ENCODE measurements around the gene IMP3. TPM values are rescaled to one million over a fixed set of nuclear protein-coding genes. Genes with fewer than 3 reads are reported as not detected.

IMP3 gene
- polyA plus RNA-seq, 1 of the 3 experiments (the other 2 are of a cell fraction) = 56.2 TPM

DNA sequence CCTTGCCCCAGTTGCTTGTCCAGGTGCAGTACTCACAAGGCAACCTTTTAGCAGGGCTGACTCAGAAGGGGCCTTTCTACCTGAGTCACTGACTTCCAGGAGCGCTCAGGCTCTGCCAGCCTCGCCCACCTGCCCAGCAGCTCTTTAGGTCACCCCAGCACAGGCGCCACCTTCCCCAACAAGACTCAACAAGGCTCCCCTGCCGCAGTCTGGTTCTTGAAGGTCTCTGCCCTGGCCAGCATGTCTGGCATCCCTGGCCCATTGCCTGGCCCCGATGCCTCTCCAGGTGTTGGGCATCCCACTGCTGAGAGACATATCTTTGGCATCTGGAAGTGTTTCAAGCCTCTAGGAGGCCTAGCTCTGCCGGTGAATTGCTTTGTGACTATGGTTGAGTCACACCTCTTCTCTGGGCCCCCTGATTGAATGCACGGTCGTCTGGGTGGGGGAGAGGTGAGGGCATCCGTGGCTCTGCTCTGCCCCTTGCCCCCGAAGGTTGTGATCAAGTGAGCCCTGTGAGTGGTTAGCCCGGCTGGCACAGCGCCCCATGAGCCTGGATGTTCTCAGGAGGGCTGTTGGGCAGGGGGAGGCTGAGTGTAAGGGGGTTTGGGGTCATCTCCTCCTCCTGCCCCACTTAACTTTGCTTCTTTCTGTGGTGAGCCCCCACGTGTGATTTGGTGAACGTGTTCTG, 29.3 kb upstream of the IMP3 start (continued):
- TF ChIP-seq FOXM1 (IDR thresholded peaks at IDR 0.05; ENCODE audit: low read depth) (no peak), TAF1 (IDR thresholded peaks at IDR 0.05; ENCODE audit: borderline replicate concordance, low read depth, low read length) (no peak), RXRA (IDR thresholded peaks at IDR 0.05; ENCODE audit: borderline replicate concordance, low read depth) (no peak), YY1 (IDR thresholded peaks at IDR 0.05; ENCODE audit: low read depth) (no peak), FOXJ3 (CRISPR knock-in tag; IDR thresholded peaks at IDR 0.05) (no peak), GATA2 (CRISPR knock-in tag; IDR thresholded peaks at IDR 0.05) (no peak), EP300 (IDR thresholded peaks at IDR 0.05; ENCODE audit: borderline replicate concordance in 1 of 2, low read depth in 1 of 2, low read length in 1 of 2) (peak in 1 of 2 experiments; percentile 17; a peak in 1 of 4 replicates), MEF2A (IDR thresholded peaks at IDR 0.05; ENCODE audit: borderline replicate concordance, low read depth) (no peak)
- TF ChIP-seq, protein P1, sequence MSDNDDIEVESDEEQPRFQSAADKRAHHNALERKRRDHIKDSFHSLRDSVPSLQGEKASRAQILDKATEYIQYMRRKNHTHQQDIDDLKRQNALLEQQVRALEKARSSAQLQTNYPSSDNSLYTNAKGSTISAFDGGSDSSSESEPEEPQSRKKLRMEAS (IDR thresholded peaks at IDR 0.05; ENCODE audit: low read depth) = 0 out of 2 replicates have a peak, but pooled peaks have one; percentile 18

DNA sequence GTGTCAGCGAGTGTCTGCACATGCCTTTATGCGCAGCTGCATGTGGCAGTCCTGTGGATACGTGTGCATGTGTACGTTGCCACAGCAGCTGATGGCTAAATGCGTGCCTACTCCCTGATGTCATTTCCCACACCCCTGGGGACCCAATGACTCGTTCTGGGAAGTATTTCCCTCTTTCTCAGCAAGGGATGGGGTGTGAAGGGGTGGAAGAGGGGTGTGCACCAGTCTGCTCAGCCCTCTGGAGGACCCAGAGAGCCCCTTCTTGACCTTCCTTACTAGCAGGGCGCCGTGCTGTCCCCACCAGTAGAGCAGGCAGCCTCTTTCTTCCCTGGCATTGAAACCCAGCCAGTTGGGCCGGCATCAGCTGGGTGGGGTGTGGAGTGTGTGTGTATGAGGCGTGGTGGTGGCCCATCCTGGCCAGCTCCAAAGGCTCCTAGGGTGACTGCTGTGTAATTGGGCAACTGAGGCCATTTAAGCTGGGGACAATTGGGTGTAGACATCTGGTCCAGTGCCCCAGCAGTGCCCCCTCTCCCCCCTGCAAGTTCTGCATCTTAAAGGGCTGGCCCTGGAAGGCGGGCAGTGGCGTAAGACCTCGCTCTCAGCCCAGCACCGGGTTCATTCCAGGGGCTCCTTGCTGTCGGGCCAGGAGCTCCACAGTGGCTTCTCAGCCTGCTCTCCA, 26.9 kb upstream of the IMP3 start:
- POLR2A ChIA-PET = interaction anchor here (1.1 kb wide), 1 partner anchor 211 kb away, joined by 3 read pairs; no protein-coding TSS in a partner anchor

More for the DNA sequence above, 26.9 kb upstream of the IMP3 start:
- 38% methylated on average over 9 of the region's 15 CpGs for WGBS (ENCODE audit: low lambda C conversion rate)
- H3K4me3 ChIP-seq (ENCODE audit: low read depth in 2 of 2, low read length in 1 of 2) = no peak overlapping the region
- CTCF ChIA-PET = interaction anchor here (0.6 to 1.8 kb wide), 2 partner anchors 19 to 299 kb away, joined by 3 to 5 read pairs; no protein-coding TSS in a partner anchor
- H3K36me3 ChIP-seq (replicated peaks in 1 of 2; ENCODE audit: control insufficient read depth in 1 of 2, insufficient read depth in 2 of 2, low read length in 1 of 2) = peaks cover 0 to 2% of the 10 kb centered on the region in 2 experiments
- H3K79me2 ChIP-seq (ENCODE audit: insufficient read depth) = peaks cover 33% of the 10 kb centered on the region
- peak overlapping the region; percentile 26; the same call in 1 of the 2 replicates for H3K4me2 ChIP-seq
- H3K27me3 ChIP-seq (ENCODE audit: insufficient read depth) = no peaks in the 10 kb centered on the region
- no peaks in the 10 kb centered on the region for H4K20me1 ChIP-seq (ENCODE audit: insufficient read depth)
- peaks cover 19% of the 10 kb centered on the region for H3F3A ChIP-seq (replicated peaks; ENCODE audit: insufficient read depth)
- H3K4me1 ChIP-seq (ENCODE audit: control insufficient read depth in 1 of 2, insufficient read depth in 2 of 2, low read depth in 1 of 2, low read length in 1 of 2) = peaks cover 11 to 28% of the 10 kb centered on the region in 2 experiments; a peak in 3 of 4 replicates
- H3K9me3 ChIP-seq = no peaks in the 10 kb centered on the region
- TF ChIP-seq, protein P2, sequence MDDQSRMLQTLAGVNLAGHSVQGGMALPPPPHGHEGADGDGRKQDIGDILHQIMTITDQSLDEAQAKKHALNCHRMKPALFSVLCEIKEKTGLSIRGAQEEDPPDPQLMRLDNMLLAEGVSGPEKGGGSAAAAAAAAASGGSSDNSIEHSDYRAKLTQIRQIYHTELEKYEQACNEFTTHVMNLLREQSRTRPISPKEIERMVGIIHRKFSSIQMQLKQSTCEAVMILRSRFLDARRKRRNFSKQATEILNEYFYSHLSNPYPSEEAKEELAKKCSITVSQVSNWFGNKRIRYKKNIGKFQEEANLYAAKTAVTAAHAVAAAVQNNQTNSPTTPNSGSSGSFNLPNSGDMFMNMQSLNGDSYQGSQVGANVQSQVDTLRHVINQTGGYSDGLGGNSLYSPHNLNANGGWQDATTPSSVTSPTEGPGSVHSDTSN (IDR thresholded peaks at IDR 0.05) = peak; percentile 56; the same call in 1 of the 2 replicates
- TF ChIP-seq TCF12 (IDR thresholded peaks at IDR 0.05) = peak; percentile 88
- peak; percentile 90 for TF ChIP-seq JUND (IDR thresholded peaks at IDR 0.05)
- TF ChIP-seq, protein P1 (IDR thresholded peaks at IDR 0.05; ENCODE audit: low read depth) = peak; percentile 98
- TF ChIP-seq TEAD4 (IDR thresholded peaks at IDR 0.05; ENCODE audit: borderline replicate concordance, insufficient read depth) = peak; percentile 64; the same call in 1 of the 2 replicates
- TF ChIP-seq POLR2AphosphoS5 (IDR thresholded peaks at IDR 0.05; ENCODE audit: low read depth, low read length) = peak; percentile 54; the same call in 1 of the 2 replicates
- TF ChIP-seq FOXM1 (IDR thresholded peaks at IDR 0.05; ENCODE audit: low read depth) = no peak
- TF ChIP-seq, protein P3, sequence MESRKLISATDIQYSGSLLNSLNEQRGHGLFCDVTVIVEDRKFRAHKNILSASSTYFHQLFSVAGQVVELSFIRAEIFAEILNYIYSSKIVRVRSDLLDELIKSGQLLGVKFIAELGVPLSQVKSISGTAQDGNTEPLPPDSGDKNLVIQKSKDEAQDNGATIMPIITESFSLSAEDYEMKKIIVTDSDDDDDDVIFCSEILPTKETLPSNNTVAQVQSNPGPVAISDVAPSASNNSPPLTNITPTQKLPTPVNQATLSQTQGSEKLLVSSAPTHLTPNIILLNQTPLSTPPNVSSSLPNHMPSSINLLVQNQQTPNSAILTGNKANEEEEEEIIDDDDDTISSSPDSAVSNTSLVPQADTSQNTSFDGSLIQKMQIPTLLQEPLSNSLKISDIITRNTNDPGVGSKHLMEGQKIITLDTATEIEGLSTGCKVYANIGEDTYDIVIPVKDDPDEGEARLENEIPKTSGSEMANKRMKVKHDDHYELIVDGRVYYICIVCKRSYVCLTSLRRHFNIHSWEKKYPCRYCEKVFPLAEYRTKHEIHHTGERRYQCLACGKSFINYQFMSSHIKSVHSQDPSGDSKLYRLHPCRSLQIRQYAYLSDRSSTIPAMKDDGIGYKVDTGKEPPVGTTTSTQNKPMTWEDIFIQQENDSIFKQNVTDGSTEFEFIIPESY (IDR thresholded peaks at IDR 0.05; ENCODE audit: borderline replicate concordance, low read depth) = peak; percentile 62; the same call in 1 of the 2 replicates
- TF ChIP-seq, protein P4, sequence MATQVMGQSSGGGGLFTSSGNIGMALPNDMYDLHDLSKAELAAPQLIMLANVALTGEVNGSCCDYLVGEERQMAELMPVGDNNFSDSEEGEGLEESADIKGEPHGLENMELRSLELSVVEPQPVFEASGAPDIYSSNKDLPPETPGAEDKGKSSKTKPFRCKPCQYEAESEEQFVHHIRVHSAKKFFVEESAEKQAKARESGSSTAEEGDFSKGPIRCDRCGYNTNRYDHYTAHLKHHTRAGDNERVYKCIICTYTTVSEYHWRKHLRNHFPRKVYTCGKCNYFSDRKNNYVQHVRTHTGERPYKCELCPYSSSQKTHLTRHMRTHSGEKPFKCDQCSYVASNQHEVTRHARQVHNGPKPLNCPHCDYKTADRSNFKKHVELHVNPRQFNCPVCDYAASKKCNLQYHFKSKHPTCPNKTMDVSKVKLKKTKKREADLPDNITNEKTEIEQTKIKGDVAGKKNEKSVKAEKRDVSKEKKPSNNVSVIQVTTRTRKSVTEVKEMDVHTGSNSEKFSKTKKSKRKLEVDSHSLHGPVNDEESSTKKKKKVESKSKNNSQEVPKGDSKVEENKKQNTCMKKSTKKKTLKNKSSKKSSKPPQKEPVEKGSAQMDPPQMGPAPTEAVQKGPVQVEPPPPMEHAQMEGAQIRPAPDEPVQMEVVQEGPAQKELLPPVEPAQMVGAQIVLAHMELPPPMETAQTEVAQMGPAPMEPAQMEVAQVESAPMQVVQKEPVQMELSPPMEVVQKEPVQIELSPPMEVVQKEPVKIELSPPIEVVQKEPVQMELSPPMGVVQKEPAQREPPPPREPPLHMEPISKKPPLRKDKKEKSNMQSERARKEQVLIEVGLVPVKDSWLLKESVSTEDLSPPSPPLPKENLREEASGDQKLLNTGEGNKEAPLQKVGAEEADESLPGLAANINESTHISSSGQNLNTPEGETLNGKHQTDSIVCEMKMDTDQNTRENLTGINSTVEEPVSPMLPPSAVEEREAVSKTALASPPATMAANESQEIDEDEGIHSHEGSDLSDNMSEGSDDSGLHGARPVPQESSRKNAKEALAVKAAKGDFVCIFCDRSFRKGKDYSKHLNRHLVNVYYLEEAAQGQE (IDR thresholded peaks at IDR 0.05; ENCODE audit: low read depth, low read length) = peak; percentile 48; the same call in 1 of the 2 replicates
- TF ChIP-seq SMC3 (IDR thresholded peaks at IDR 0.05; ENCODE audit: low read depth, low read length) = no peak
- peak in 1 of 2 experiments; percentile 70; a peak in 1 of 4 replicates for TF ChIP-seq EP300 (IDR thresholded peaks at IDR 0.05; ENCODE audit: borderline replicate concordance in 1 of 2, low read depth in 1 of 2, low read length in 1 of 2)
- TF ChIP-seq FOSL2 (IDR thresholded peaks at IDR 0.05; ENCODE audit: borderline replicate concordance, low read depth) = peak; percentile 85
- no peak for TF ChIP-seq GATA2 (CRISPR knock-in tag; IDR thresholded peaks at IDR 0.05)
- TF ChIP-seq SIN3A (IDR thresholded peaks at IDR 0.05; ENCODE audit: borderline replicate concordance, low read depth, low read length) = 0 out of 2 replicates have a peak, but pooled peaks have one; percentile 64
- DNase-seq = no peak
- no peak overlapping the region for H2AFZ ChIP-seq (ENCODE audit: low read depth)
- no peaks in the 10 kb centered on the region for H3K9me2 ChIP-seq
- peak overlapping the region in 1 of 2 experiments; percentile 98; a peak in 2 of 4 replicates for H3K27ac ChIP-seq (ENCODE audit: low read depth in 2 of 2, low read length in 1 of 2)
- H3K9ac ChIP-seq = peak overlapping the region; percentile 74

Data from SK-N-SH (cell line).